ENCODE data around the gene CNN2.

DNA sequence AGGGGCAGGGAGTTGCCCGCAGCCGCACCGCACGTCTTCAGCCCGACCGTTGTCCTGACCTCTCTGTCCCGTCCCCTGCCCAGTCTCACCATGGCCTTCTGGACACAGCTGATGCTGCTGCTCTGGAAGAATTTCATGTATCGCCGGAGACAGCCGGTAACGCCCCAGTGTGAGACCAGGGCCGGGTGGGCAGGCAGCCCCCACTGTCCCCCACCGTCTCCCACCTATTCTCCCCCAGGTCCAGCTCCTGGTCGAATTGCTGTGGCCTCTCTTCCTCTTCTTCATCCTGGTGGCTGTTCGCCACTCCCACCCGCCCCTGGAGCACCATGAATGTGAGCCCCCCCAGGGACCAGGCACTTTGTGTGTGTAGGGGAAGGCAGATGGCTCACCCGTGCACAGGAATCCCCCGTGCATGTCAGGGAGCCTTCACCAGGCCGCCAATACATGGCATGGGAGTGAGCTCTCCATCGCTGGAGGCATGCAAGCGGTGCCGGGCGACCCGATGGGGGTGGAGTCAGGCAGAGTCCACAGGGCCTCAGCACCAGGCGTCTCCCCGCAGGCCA, 14.9 kb downstream of the CNN2 start:
- TF ChIP-seq, protein P1, sequence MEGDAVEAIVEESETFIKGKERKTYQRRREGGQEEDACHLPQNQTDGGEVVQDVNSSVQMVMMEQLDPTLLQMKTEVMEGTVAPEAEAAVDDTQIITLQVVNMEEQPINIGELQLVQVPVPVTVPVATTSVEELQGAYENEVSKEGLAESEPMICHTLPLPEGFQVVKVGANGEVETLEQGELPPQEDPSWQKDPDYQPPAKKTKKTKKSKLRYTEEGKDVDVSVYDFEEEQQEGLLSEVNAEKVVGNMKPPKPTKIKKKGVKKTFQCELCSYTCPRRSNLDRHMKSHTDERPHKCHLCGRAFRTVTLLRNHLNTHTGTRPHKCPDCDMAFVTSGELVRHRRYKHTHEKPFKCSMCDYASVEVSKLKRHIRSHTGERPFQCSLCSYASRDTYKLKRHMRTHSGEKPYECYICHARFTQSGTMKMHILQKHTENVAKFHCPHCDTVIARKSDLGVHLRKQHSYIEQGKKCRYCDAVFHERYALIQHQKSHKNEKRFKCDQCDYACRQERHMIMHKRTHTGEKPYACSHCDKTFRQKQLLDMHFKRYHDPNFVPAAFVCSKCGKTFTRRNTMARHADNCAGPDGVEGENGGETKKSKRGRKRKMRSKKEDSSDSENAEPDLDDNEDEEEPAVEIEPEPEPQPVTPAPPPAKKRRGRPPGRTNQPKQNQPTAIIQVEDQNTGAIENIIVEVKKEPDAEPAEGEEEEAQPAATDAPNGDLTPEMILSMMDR (IDR thresholded peaks at IDR 0.05; ENCODE audit: borderline replicate concordance, extremely low read depth, low read length, poor library complexity, severe bottlenecking), result no peak
- no peak for TF ChIP-seq EZH2 (IDR thresholded peaks at IDR 0.05; ENCODE audit: borderline replicate concordance, low read depth, low read length, severe bottlenecking)

Data from DND-41 (cell line).